Testis (tissue), 3 donors: ENCODE measurements around the gene OSTF1. TPM values are rescaled to one million over a fixed set of nuclear protein-coding genes. Genes with fewer than 3 reads are reported as not detected.

Experiments
- DNase-seq: peaks from one replicate; pipeline ENCODE4 v3.0.0-alpha.2; 2019
- H3K27ac ChIP-seq, 2 donors: fragments of 200-600 bp; sonication (generic); one replicate each; pipeline ENCODE4 v1.5.1; 2019
- H3K27me3 ChIP-seq: fragments of 200-600 bp; sonication (generic); one replicate; pipeline ENCODE4 v1.5.1; 2019
- H3K36me3 ChIP-seq: fragments of 200-600 bp; sonication (generic); one replicate; pipeline ENCODE4 v1.5.1; 2017; ENCODE audit warnings: low read depth; ENCODE audit errors: missing control alignments
- H3K4me1 ChIP-seq: fragments of 200-600 bp; sonication (generic); one replicate; pipeline ENCODE4 v1.5.1; 2019
- H3K4me3 ChIP-seq, 2 donors: fragments of 200-600 bp; sonication (generic); one replicate each; pipeline ENCODE4 v1.5.1; 2017 to 2019
- H3K9me3 ChIP-seq: fragments of 200-600 bp; sonication (generic); one replicate; pipeline ENCODE4 v1.5.1; 2017
- POLR2A ChIP-seq: fragments of 450-650 bp; IDR thresholded peaks from one replicate; pipeline ENCODE4 v1.6.1; 2017; ENCODE audit warnings: antibody characterized with exemption, mild to moderate bottlenecking, moderate library complexity
- WGBS, 2 donors: methylation state at CpG; one replicate each; pipeline ENCODE4 v1.1.5; 2018; 5-methylcytosine and 5-hydroxymethylcytosine counted together
- intact Hi-C: fragments of 100-400 bp; cut with DNase I; formaldehyde crosslinking; loops from one replicate; pipeline ENCODE4 v1.15.1; 2023; ENCODE audit warnings: low total_unique reads
- polyA plus RNA-seq: library from polyadenylated mRNA; stranded (reverse); fragments of 350-450 nt; fragmentation: Illumina TruSeq; extraction: RNeasy Lipid Tissue Mini Kit (QIAGEN cat#74804); gene quantifications from one replicate; pipeline ENCODE4 v1.2.3, GENCODE V29; 2014; ENCODE audit warnings: low read depth, low replicate concordance; ENCODE audit not compliant: insufficient read depth
- total RNA-seq, 2 donors: library from RNA; depleted of rRNA; stranded (reverse); fragments of >200 nt; gene quantifications; one replicate each; pipeline ENCODE4 v1.2.3, GENCODE V29; 2016
- TF ChIP-seq, protein P1 (sequence below), 3 experiments: fragments of 450-650 bp in 2 of 3; fragments of 200-600 bp in 1 of 3; sonication (generic) in 1 of 3; IDR thresholded peaks; one replicate each; pipeline ENCODE4 v1.5.1; 2016 to 2019; ENCODE audit warnings: antibody characterized with exemption in 3 of 3, mild to moderate bottlenecking in 2 of 3, moderate library complexity in 1 of 3

The OSTF1 gene
- total and polyA plus RNA-seq, 3 donors from 2014 or later = 25.2 to 34.2 (median 25.6) TPM

DNA sequence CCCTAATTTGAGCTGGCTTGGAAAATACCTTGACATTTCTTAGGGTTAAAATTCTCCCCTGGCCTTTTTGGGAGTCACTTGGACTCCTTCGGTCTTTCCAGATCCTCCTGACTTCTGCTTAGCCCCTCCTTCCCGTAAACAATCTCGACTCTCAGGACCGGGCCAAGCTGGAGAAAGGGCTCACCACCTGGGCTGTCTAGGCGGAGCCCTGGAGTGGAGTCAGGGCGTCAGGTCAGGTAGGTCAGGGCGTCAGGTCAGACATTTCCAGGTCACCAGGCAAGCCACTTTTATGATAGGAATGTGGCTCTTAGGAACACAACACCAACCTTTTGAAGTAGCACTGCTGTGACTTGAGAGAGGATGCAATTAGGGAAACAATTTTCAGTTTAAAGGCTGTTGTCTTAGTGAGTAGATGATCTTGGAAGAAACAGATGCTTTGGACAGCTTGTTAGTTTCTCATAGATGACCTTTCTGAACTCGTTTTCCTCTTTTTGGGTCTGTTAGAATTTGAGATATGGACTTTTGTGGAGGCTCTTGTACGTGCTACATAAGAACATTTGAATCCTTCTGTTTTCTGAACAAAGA lies 12.8 kb downstream of the OSTF1 start:
- H3K4me3 ChIP-seq = no peak overlapping the region
- intact Hi-C loops = no loop called here
- H3K9me3 ChIP-seq = no peaks in the 10 kb centered on the region
- H3K36me3 ChIP-seq = no peaks in the 10 kb centered on the region
- TF ChIP-seq, protein P1, sequence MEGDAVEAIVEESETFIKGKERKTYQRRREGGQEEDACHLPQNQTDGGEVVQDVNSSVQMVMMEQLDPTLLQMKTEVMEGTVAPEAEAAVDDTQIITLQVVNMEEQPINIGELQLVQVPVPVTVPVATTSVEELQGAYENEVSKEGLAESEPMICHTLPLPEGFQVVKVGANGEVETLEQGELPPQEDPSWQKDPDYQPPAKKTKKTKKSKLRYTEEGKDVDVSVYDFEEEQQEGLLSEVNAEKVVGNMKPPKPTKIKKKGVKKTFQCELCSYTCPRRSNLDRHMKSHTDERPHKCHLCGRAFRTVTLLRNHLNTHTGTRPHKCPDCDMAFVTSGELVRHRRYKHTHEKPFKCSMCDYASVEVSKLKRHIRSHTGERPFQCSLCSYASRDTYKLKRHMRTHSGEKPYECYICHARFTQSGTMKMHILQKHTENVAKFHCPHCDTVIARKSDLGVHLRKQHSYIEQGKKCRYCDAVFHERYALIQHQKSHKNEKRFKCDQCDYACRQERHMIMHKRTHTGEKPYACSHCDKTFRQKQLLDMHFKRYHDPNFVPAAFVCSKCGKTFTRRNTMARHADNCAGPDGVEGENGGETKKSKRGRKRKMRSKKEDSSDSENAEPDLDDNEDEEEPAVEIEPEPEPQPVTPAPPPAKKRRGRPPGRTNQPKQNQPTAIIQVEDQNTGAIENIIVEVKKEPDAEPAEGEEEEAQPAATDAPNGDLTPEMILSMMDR (IDR thresholded peaks at IDR 0.05) = no peak
- no peak for TF ChIP-seq POLR2A
- 35 to 59% methylated on average over 9 of the region's 9 CpGs for WGBS, 2 donors
- no peak for DNase-seq
- peaks cover 27% of the 10 kb centered on the region for H3K4me1 ChIP-seq
- no peaks in the 10 kb centered on the region for H3K27me3 ChIP-seq
- peak overlapping the region; percentile 8 to 28 for H3K27ac ChIP-seq

- Histone ChIP-seq H3K4me3 (no peak overlapping the region), H3K36me3 (no peaks in the 10 kb centered on the region), H3K9me3 (no peaks in the 10 kb centered on the region), H3K27me3 (no peaks in the 10 kb centered on the region), H3K27ac (peak overlapping the region in 1 of 2 donors; percentile 8), H3K4me1 (peaks cover 32% of the 10 kb centered on the region)
- intact Hi-C loops = no loop called here
- WGBS, 2 donors = 87 to 92% methylated on average over 7 of the region's 7 CpGs
- no peak for DNase-seq
- no peak for TF ChIP-seq POLR2A
- TF ChIP-seq, protein P1 (IDR thresholded peaks at IDR 0.05) = no peak
Observed at GRCh38 chr9:75102177-75102790, 14.0 kb downstream of the OSTF1 start.

- TF ChIP-seq, protein P1 (IDR thresholded peaks at IDR 0.05) = no peak
- no peak for TF ChIP-seq POLR2A
- no peaks in the 10 kb centered on the region for H3K9me3 ChIP-seq
- H3K36me3 ChIP-seq = no peaks in the 10 kb centered on the region
- peaks cover 35% of the 10 kb centered on the region for H3K4me1 ChIP-seq
- H3K4me3 ChIP-seq = no peak overlapping the region
- no peaks in the 10 kb centered on the region for H3K27me3 ChIP-seq
- 77 to 80% methylated on average over 3 of the region's 3 CpGs for WGBS, 2 donors
- no peak overlapping the region for H3K27ac ChIP-seq
- DNase-seq = no peak
- intact Hi-C loops = no loop called here
Observed at GRCh38 chr9:75104607-75105006, 16.3 kb downstream of the OSTF1 start.

- H3K4me1 ChIP-seq = peaks cover 35% of the 10 kb centered on the region
- H3K27ac ChIP-seq = peak overlapping the region in 1 of 2 donors; percentile 15
- intact Hi-C loops = no loop called here
- H3K9me3 ChIP-seq = no peaks in the 10 kb centered on the region
- no peak overlapping the region for H3K4me3 ChIP-seq
- 74 to 80% methylated on average over 2 of the region's 2 CpGs for WGBS, 2 donors
- no peak for DNase-seq
- H3K27me3 ChIP-seq = no peaks in the 10 kb centered on the region
- no peaks in the 10 kb centered on the region for H3K36me3 ChIP-seq
- TF ChIP-seq, protein P1 (IDR thresholded peaks at IDR 0.05) = no peak
- no peak for TF ChIP-seq POLR2A
Observed at GRCh38 chr9:75105019-75105540, 16.8 kb downstream of the OSTF1 start.
